GM18520 (cell line): ENCODE measurements around the gene PTPMT1.

ENCODE experiments used
- ATAC-seq: cut with Tn5 transposase; IDR thresholded peaks from one replicate; pipeline ENCODE4 v1.9.1; 2021; ENCODE audit not compliant: unreplicated experiment

PTPMT1 gene

DNA sequence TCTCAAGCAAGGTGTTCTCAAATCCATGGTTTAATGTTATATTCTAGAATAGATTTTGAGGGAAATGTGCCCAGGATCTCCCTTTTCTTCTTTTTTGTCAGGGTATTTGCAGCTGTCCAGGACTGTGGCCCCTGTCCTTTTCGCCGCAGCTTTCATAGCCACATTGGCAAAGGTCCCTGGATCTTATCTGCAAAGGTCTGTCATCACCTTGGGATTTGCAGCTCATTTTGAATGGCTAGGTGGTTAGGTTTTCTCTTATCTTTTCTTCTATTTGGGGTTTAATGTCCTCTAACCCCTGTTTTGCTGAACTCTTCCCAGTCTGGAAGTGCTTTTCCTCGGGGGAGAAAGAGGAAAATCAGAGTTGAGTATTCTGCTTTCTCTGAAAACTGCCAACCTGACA lies 40.5 kb downstream of the PTPMT1 start:
- no peak for ATAC-seq

- no peak for ATAC-seq
These were observed 41.3 kb downstream of the PTPMT1 start for GRCh38 chr11:47606731-47607130.

GRCh38 chr11:47607380-47607779 lies 42.0 kb downstream of the PTPMT1 start:
- no peak for ATAC-seq

GRCh38 chr11:47609675-47610074 lies 44.3 kb downstream of the PTPMT1 start:
- no peak for ATAC-seq

DNA sequence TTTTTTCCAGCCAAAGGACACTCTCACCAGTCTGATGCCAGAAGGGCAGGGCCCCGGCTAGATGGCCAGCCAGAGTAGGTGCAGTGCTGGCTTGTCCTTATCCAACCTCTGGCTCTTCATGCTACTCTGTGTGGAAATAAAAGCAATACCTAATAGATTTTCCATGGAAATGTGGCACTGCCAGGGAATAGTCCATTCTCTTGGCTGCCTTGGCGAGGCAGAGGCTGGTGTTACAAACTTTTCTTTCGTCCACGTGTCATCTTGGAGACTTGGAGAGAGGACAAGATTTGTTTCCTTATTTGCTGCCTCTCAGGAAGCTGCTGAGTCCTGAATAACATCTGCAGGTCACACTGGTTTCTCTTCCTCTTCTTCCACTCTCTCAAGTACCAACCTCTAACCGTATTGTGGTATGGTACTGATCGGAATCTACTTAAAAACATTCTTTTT lies 46.0 kb downstream of the PTPMT1 start:
- peak; percentile 50 for ATAC-seq

- ATAC-seq, result no peak
These were observed 49.9 kb downstream of the PTPMT1 start for GRCh38 chr11:47615249-47615648.

DNA sequence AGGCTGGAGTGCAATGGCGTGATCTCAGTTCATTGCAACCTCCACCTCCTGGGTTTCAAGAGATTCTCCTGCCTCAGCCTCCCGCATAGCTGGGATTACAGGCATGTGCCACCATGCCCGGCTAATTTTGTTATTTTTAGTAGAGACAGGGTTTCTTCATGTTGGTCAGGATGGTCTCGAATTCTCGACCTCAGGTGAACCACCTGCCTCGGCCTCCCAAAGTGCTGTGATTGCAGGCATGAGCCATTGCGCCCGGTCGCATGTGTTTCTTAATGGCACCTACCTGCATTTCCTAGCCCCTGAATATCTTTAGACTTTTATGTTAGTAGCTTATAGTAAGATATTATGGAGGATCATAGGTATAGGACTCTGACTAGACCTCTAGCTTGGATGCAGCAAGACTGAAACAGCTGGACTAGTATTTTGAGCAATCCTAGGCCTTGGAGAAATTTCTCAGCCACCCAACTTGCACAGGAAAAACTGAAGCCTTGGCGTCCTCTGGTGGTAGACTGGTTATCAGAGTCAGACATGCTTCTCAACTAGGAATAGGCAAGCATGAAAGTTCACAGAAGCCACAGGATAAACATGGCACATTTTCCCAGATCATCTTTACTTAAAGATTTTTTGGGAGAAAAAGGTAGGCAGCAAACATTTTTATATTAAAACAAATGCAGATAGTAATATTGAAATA lies 51.5 kb downstream of the PTPMT1 start:
- no peak for ATAC-seq

GRCh38 chr11:47617417-47617809 lies 52.0 kb downstream of the PTPMT1 start:
- no peak for ATAC-seq

DNA sequence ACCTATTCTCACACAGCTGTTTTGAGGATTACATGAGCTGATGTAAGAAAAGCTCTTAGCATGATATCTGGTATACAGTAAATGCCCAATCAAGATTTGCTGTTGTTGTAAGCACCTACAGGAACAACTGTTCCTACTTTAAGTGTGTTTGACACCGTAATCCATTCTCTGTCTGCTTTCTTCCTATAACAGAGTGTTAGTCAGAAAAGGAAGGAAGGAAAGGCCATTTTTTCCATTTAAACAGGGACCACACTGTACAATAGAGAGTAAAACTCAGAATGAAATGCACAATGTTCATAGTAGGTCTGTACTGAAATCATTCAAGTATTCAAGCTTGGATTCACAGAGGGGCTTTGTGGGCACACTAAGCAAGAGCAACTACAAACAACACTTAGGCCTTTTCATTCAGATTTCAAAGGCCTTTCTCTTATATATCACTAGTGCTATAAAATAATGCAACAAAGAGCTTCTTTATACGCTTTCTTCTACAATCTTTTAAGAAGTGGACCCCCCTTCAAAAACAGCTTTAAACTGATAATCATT lies 55.5 kb downstream of the PTPMT1 start:
- ATAC-seq, result no peak
